OCI-LY3 (cell line): ENCODE results near the gene INSYN1.

Source experiments
- H2AFZ ChIP-seq: fragments of 200-600, 300-600 bp; shearing (Covaris generic); 2 replicates; pipeline ENCODE4 v1.6.0; 2014; ENCODE audit warnings: antibody characterized with exemption, low read depth, low read length
- H3K27ac ChIP-seq: fragments of 200-600, 300-600 bp; sonication (generic); 2 replicates; pipeline ENCODE4 v1.5.1; 2014; ENCODE audit warnings: mild to moderate bottlenecking, low read length, moderate library complexity, mixed read lengths
- H3K27me3 ChIP-seq: fragments of 200-600, 300-600 bp; sonication (generic); 2 replicates; pipeline ENCODE4 v1.6.1; 2014; ENCODE audit warnings: low read depth, low read length, mixed read lengths
- H3K36me3 ChIP-seq: fragments of 200-600, 300-600 bp; sonication (generic); replicated peaks from 2 replicates; pipeline ENCODE3; 2014; ENCODE audit warnings: low read depth, low read length, mixed read lengths
- H3K4me1 ChIP-seq: fragments of 300-600, 200-600 bp; sonication (generic); 2 replicates; pipeline ENCODE4 v1.6.1; 2014; ENCODE audit warnings: low read length, mixed read lengths
- H3K4me2 ChIP-seq: fragments of 200-600, 300-600 bp; sonication (generic); 2 replicates; pipeline ENCODE4 v1.6.1; 2014; ENCODE audit warnings: low read length, mixed read lengths
- H3K4me3 ChIP-seq: fragments of 300-600, 200-600 bp; sonication (generic); 2 replicates; pipeline ENCODE4 v1.5.1; 2014; ENCODE audit warnings: antibody characterized with exemption, mild to moderate bottlenecking, low read length, moderate library complexity
- H3K79me2 ChIP-seq: fragments of 300-600, 200-600 bp; shearing (Covaris generic); 2 replicates; pipeline ENCODE4 v1.6.1; 2014; ENCODE audit warnings: mild to moderate bottlenecking, low read length, mixed read lengths
- H3K9ac ChIP-seq: fragments of 300-600, 200-600 bp; shearing (Covaris generic); 2 replicates; pipeline ENCODE4 v1.6.0; 2014; ENCODE audit warnings: mild to moderate bottlenecking, low read length, moderate library complexity
- H3K9me3 ChIP-seq: fragments of 200-600, 300-600 bp; shearing (Covaris generic); 2 replicates; pipeline ENCODE4 v1.6.1; 2014; ENCODE audit warnings: low read length, mixed read lengths; ENCODE audit not compliant: insufficient read depth
- H4K20me1 ChIP-seq: fragments of 200-600, 300-600 bp; sonication (generic); 2 replicates; pipeline ENCODE4 v1.6.1; 2016; ENCODE audit warnings: low read length, mixed read lengths; ENCODE audit not compliant: insufficient read depth
- CTCF ChIP-seq: fragments of 200-600, 300-600 bp; sonication (generic); IDR thresholded peaks from 2 replicates; pipeline ENCODE4 v1.5.1; 2014; ENCODE audit warnings: antibody characterized with exemption, low read length, low read depth
- EZH2phosphoT487 ChIP-seq: fragments of 200-600 bp; shearing (Covaris generic); IDR thresholded peaks from 2 replicates; pipeline ENCODE4 v1.6.1; 2018; ENCODE audit warnings: antibody characterized with exemption, mixed run types, low read depth

INSYN1 gene

GRCh38 chr15:73695773-73696640 lies 57.1 kb downstream of the INSYN1 start:
- peaks cover 49% of the 10 kb centered on the region for H3K27me3 ChIP-seq

GRCh38 chr15:73694419-73694818 lies 58.7 kb downstream of the INSYN1 start:
- Histone ChIP-seq H3K36me3 (no peaks in the 10 kb centered on the region), H3K9ac (no peak overlapping the region), H4K20me1 (no peaks in the 10 kb centered on the region), H3K79me2 (no peaks in the 10 kb centered on the region), H3K27ac (no peak overlapping the region), H3K4me1 (peaks cover 7% of the 10 kb centered on the region), H3K27me3 (peaks cover 50% of the 10 kb centered on the region), H2AFZ (no peak overlapping the region), H3K4me3 (no peak overlapping the region), H3K9me3 (no peaks in the 10 kb centered on the region), H3K4me2 (no peak overlapping the region)
- TF ChIP-seq CTCF (no peak), EZH2phosphoT487 (no peak)

More at GRCh38 chr15:73695773-73696640, 57.1 kb downstream of the INSYN1 start:
- Histone ChIP-seq H2AFZ (no peak overlapping the region), H3K27ac (no peak overlapping the region), H3K9ac (no peak overlapping the region), H3K9me3 (no peaks in the 10 kb centered on the region), H3K4me1 (peaks cover 12% of the 10 kb centered on the region), H3K79me2 (no peaks in the 10 kb centered on the region), H3K4me2 (no peak overlapping the region), H3K36me3 (no peaks in the 10 kb centered on the region), H3K4me3 (no peak overlapping the region), H4K20me1 (no peaks in the 10 kb centered on the region)
- no peak for TF ChIP-seq CTCF
- no peak for TF ChIP-seq EZH2phosphoT487

GRCh38 chr15:73691396-73691795 lies 61.8 kb downstream of the INSYN1 start:
- Histone ChIP-seq H3K4me1 (no peaks in the 10 kb centered on the region), H4K20me1 (no peaks in the 10 kb centered on the region), H3K27me3 (peaks cover 47% of the 10 kb centered on the region), H2AFZ (no peak overlapping the region), H3K4me2 (no peak overlapping the region), H3K79me2 (no peaks in the 10 kb centered on the region), H3K4me3 (no peak overlapping the region), H3K9me3 (no peaks in the 10 kb centered on the region), H3K27ac (no peak overlapping the region), H3K9ac (no peak overlapping the region), H3K36me3 (no peaks in the 10 kb centered on the region)
- no peak for TF ChIP-seq EZH2phosphoT487
- TF ChIP-seq CTCF = no peak

GRCh38 chr15:73688455-73688854 lies 64.7 kb downstream of the INSYN1 start:
- no peak overlapping the region for H3K27ac ChIP-seq
- H3K79me2 ChIP-seq = no peaks in the 10 kb centered on the region
- no peak overlapping the region for H3K4me3 ChIP-seq
- no peaks in the 10 kb centered on the region for H3K9me3 ChIP-seq
- no peak overlapping the region for H2AFZ ChIP-seq
- peaks cover 28% of the 10 kb centered on the region for H3K27me3 ChIP-seq
- no peak overlapping the region for H3K4me2 ChIP-seq
- H4K20me1 ChIP-seq = no peaks in the 10 kb centered on the region
- no peaks in the 10 kb centered on the region for H3K4me1 ChIP-seq
- H3K9ac ChIP-seq = no peak overlapping the region
- H3K36me3 ChIP-seq = no peaks in the 10 kb centered on the region
- no peak for TF ChIP-seq CTCF
- no peak for TF ChIP-seq EZH2phosphoT487
